ENCODE results near the gene GALNS.

DNA sequence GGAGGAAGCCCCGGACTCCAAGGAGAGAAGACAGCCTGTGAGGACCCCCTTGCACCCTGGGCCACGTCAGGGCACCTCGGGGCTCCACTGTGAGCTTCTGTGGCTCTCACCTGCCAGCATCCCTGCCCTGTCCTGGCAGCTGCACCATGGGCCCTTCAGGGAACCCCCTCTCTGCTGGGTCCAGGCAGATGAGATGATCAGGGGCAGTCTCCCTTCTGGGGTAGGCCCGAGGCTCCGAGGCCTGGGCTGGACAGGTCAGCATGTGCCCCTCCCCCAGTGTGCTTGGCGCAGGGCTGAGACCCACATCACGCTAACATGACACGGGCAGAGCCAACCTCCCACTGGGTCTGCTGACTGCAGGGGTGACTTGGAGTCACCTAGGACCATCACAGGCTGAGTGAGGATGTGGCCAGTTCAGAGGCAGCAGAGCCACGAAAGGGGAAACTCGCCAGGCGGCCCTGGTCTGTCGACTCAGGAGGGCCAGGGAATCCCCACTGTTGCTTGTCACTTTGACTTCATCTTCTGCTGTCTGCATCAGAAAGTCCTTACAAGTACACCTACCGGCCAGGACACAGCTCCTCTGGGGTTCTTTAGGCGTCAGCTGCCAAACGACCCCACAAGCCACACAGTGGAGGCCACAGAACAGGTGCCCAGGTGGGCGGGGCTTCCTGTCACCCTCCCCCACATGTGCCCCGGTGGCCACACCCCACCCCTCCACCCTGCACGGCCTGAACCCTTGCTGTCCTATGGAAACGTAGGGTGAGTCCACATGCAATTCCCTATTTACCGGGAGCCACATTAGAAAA lies 2.2 kb downstream of the GALNS start:
- TF ChIP-seq ELK4 (CRISPR knock-in tag; IDR thresholded peaks at IDR 0.05; ENCODE audit: borderline replicate concordance) (no peak), ZNF780A (CRISPR knock-in tag; IDR thresholded peaks at IDR 0.05) (no peak), GABPA (IDR thresholded peaks at IDR 0.05; ENCODE audit: low read depth, low read length) (no peak), GABPA (CRISPR knock-in tag; IDR thresholded peaks at IDR 0.05; ENCODE audit: low read depth) (no peak)
